HepG2 (cell line): ENCODE measurements around the gene LILRB4. TPM values are rescaled to one million over a fixed set of nuclear protein-coding genes. Genes with fewer than 3 reads are reported as not detected.

Experiments used
- AHR ChIP-seq: IDR thresholded peaks from 2 replicates; pipeline ENCODE4 v1.6.1; 2018; ENCODE audit warnings: missing genetic modification reagents, missing compliant biosample characterization
- CHD4 ChIP-seq: fragments of 200-600 bp; sonication (generic); IDR thresholded peaks from 2 replicates; pipeline ENCODE4 v1.7.0; 2017; ENCODE audit warnings: mild to moderate bottlenecking, low read length, borderline replicate concordance
- DR1 ChIP-seq: sonication (generic); formaldehyde crosslinking; IDR thresholded peaks from 2 replicates; pipeline ENCODE4 v1.8.0; 2021; ENCODE audit warnings: mild to moderate bottlenecking, missing genetic modification reagents, inconsistent platforms
- GFI1 ChIP-seq: sonication (generic); formaldehyde crosslinking; IDR thresholded peaks from 2 replicates; pipeline ENCODE4 v1.5.0; 2020; ENCODE audit warnings: missing genetic modification reagents, mild to moderate bottlenecking, borderline replicate concordance
- GMEB1 ChIP-seq: sonication (generic); formaldehyde crosslinking; IDR thresholded peaks from 2 replicates; pipeline ENCODE4 v1.5.1; 2020; ENCODE audit warnings: missing genetic modification reagents, mild to moderate bottlenecking, borderline replicate concordance
- HMG20B ChIP-seq: conservative IDR thresholded peaks from 2 replicates; pipeline ENCODE4 v1.6.1; 2016; ENCODE audit warnings: missing genetic modification reagents, missing compliant biosample characterization
- KLF16 ChIP-seq, 2 experiments: sonication (generic) in 1 of 2; formaldehyde crosslinking in 1 of 2; IDR thresholded peaks; 2 replicates each; pipeline versions ENCODE4 v1.6.1 to v1.8.0; 2016 to 2023; ENCODE audit warnings: missing genetic modification reagents in 2 of 2, missing compliant biosample characterization in 1 of 2
- MTF1 ChIP-seq: sonication (generic); formaldehyde crosslinking; IDR thresholded peaks from 2 replicates; pipeline ENCODE4 v1.5.0; 2020; ENCODE audit warnings: missing genetic modification reagents
- NFE2 ChIP-seq: sonication (generic); formaldehyde crosslinking; IDR thresholded peaks from 2 replicates; pipeline ENCODE4 v1.4.0; 2020; ENCODE audit warnings: missing genetic modification reagents
- PTBP1 ChIP-seq: fragments of 200-400 bp; formaldehyde crosslinking; IDR thresholded peaks from 2 replicates; pipeline ENCODE4 v1.6.1; 2018; ENCODE audit warnings: low read length, low read depth; ENCODE audit not compliant: poor library complexity, severe bottlenecking
- SATB2 ChIP-seq: sonication (generic); formaldehyde crosslinking; IDR thresholded peaks from 2 replicates; pipeline ENCODE4 v1.5.0; 2020; ENCODE audit warnings: missing genetic modification reagents
- SRSF4 ChIP-seq: fragments of 200-400 bp; formaldehyde crosslinking; IDR thresholded peaks from one replicate; pipeline ENCODE4 v1.6.1; 2018; ENCODE audit warnings: mild to moderate bottlenecking, low read depth, low read length, moderate library complexity; ENCODE audit not compliant: poor library complexity, severe bottlenecking
- TAF1 ChIP-seq: sonication (generic); formaldehyde crosslinking; IDR thresholded peaks from 2 replicates; pipeline ENCODE4 v1.4.0; 2020; ENCODE audit warnings: missing genetic modification reagents
- TARDBP ChIP-seq: sonication (generic); formaldehyde crosslinking; IDR thresholded peaks from 2 replicates; pipeline ENCODE4 v1.8.0; 2022; ENCODE audit warnings: mild to moderate bottlenecking, missing genetic modification reagents
- TBP ChIP-seq: sonication (generic); formaldehyde crosslinking; IDR thresholded peaks from 2 replicates; pipeline ENCODE4 v1.5.0; 2020; ENCODE audit warnings: missing genetic modification reagents
- ZNF432 ChIP-seq: sonication (generic); formaldehyde crosslinking; IDR thresholded peaks from 2 replicates; pipeline ENCODE4 v1.5.0; 2020; ENCODE audit warnings: missing genetic modification reagents, mild to moderate bottlenecking, borderline replicate concordance
- ZNF484 ChIP-seq: sonication (generic); formaldehyde crosslinking; IDR thresholded peaks from 2 replicates; pipeline ENCODE4 v1.5.1; 2020; ENCODE audit warnings: mild to moderate bottlenecking, low read depth, missing genetic modification reagents, borderline replicate concordance
- ZNF530 ChIP-seq: sonication (generic); formaldehyde crosslinking; IDR thresholded peaks from 2 replicates; pipeline ENCODE4 v1.5.0; 2020; ENCODE audit warnings: low read depth, mild to moderate bottlenecking, missing genetic modification reagents
- ZNF614 ChIP-seq: IDR thresholded peaks from 2 replicates; pipeline ENCODE4 v1.6.1; 2018; ENCODE audit warnings: missing biosample characterization, missing genetic modification reagents, inconsistent platforms, borderline replicate concordance
- ZNF737 ChIP-seq: sonication (generic); formaldehyde crosslinking; IDR thresholded peaks from 2 replicates; pipeline ENCODE4 v1.5.0; 2020; ENCODE audit warnings: missing genetic modification reagents, mild to moderate bottlenecking, borderline replicate concordance
- polyA plus RNA-seq, 8 experiments: library from polyadenylated mRNA; depleted of rRNA in 3 of 8; stranded (reverse) in 7 of 8; unstranded in 1 of 8; fragments of >200 nt; fragmentation: Illumina TruSeq in 4 of 8; extraction: Trizol in 4 of 8; gene quantifications; 2 replicates each; pipeline versions ENCODE4 v1.2.1 to v1.2.3, GENCODE V29; 2011 to 2016; ENCODE audit warnings: low read depth in 4 of 8, missing spikeins in 1 of 8, mixed read lengths in 1 of 8; ENCODE audit not compliant: insufficient read depth in 1 of 8
- total RNA-seq, 5 experiments: library from RNA; depleted of rRNA; stranded (reverse); fragments of >200 nt; fragmentation: Illumina TruSeq; extraction: Trizol; gene quantifications; 2 replicates each; pipeline ENCODE4 v1.2.3, GENCODE V29; 2016; ENCODE audit warnings: low read depth in 1 of 5
- TF ChIP-seq, protein P1 (sequence below): sonication (generic); formaldehyde crosslinking; IDR thresholded peaks from 2 replicates; pipeline ENCODE4 v1.5.0; 2020; ENCODE audit warnings: mild to moderate bottlenecking, missing genetic modification reagents, borderline replicate concordance
- TF ChIP-seq, protein P2 (sequence below): sonication (generic); formaldehyde crosslinking; IDR thresholded peaks from 2 replicates; pipeline ENCODE4 v1.4.0; 2020; ENCODE audit warnings: mild to moderate bottlenecking, missing genetic modification reagents
- TF ChIP-seq, protein P3 (sequence below): sonication (generic); formaldehyde crosslinking; IDR thresholded peaks from 2 replicates; pipeline ENCODE4 v1.5.0; 2020; ENCODE audit warnings: mild to moderate bottlenecking, missing genetic modification reagents

Gene LILRB4
- total and polyA plus RNA-seq, 2 of the 13 experiments (the other 11 are each of a cell fraction or from before 2014, with no cell fraction given): not detected

- TF ChIP-seq, protein P1, sequence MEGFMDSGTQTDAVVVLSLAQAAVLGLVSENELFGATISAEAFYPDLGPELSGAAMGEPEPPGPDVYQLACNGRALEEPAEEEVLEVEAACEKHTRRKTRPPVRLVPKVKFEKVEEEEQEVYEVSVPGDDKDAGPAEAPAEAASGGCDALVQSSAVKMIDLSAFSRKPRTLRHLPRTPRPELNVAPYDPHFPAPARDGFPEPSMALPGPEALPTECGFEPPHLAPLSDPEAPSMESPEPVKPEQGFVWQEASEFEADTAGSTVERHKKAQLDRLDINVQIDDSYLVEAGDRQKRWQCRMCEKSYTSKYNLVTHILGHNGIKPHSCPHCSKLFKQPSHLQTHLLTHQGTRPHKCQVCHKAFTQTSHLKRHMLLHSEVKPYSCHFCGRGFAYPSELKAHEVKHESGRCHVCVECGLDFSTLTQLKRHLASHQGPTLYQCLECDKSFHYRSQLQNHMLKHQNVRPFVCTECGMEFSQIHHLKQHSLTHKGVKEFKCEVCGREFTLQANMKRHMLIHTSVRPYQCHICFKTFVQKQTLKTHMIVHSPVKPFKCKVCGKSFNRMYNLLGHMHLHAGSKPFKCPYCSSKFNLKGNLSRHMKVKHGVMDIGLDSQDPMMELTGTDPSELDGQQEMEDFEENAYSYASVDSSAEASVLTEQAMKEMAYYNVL: no peak
- TF ChIP-seq AHR: 0 out of 2 replicates have a peak, but pooled peaks have one; percentile 60
- TF ChIP-seq, protein P2, sequence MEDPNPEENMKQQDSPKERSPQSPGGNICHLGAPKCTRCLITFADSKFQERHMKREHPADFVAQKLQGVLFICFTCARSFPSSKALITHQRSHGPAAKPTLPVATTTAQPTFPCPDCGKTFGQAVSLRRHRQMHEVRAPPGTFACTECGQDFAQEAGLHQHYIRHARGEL (CRISPR knock-in tag): no peak
- TF ChIP-seq SRSF4: no peak
- TF ChIP-seq, protein P3, sequence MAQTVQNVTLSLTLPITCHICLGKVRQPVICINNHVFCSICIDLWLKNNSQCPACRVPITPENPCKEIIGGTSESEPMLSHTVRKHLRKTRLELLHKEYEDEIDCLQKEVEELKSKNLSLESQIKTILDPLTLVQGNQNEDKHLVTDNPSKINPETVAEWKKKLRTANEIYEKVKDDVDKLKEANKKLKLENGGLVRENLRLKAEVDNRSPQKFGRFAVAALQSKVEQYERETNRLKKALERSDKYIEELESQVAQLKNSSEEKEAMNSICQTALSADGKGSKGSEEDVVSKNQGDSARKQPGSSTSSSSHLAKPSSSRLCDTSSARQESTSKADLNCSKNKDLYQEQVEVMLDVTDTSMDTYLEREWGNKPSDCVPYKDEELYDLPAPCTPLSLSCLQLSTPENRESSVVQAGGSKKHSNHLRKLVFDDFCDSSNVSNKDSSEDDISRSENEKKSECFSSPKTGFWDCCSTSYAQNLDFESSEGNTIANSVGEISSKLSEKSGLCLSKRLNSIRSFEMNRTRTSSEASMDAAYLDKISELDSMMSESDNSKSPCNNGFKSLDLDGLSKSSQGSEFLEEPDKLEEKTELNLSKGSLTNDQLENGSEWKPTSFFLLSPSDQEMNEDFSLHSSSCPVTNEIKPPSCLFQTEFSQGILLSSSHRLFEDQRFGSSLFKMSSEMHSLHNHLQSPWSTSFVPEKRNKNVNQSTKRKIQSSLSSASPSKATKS (CRISPR knock-in tag): no peak
- TF ChIP-seq MTF1 (CRISPR knock-in tag): no peak
- no peak for TF ChIP-seq ZNF737
- no peak for TF ChIP-seq ZNF432 (CRISPR knock-in tag)
- TF ChIP-seq CHD4: no peak
- TF ChIP-seq TAF1 (CRISPR knock-in tag): no peak
- no peak for TF ChIP-seq GFI1 (CRISPR knock-in tag)
- no peak for TF ChIP-seq PTBP1
- TF ChIP-seq SATB2 (CRISPR knock-in tag): 0 out of 2 replicates have a peak, but pooled peaks have one; percentile 41
- TF ChIP-seq ZNF484 (CRISPR knock-in tag): no peak; the same call in 1 of the 2 replicates
- no peak for TF ChIP-seq NFE2 (CRISPR knock-in tag)
- no peak for TF ChIP-seq TBP (CRISPR knock-in tag)
- no peak for TF ChIP-seq TARDBP (CRISPR knock-in tag)
- TF ChIP-seq KLF16 (CRISPR knock-in tag; IDR thresholded peaks at IDR 0.05): peak in 1 of 2 experiments; percentile 81; a peak in 1 of 4 replicates
- no peak for TF ChIP-seq ZNF530 (CRISPR knock-in tag)
- 0 out of 2 replicates have a peak, but pooled peaks have one; percentile 32 for TF ChIP-seq ZNF614 (CRISPR knock-in tag)
- TF ChIP-seq GMEB1 (CRISPR knock-in tag): no peak
- peak; percentile 59; the same call in 1 of the 2 replicates for TF ChIP-seq HMG20B
- no peak for TF ChIP-seq DR1 (CRISPR knock-in tag)
These were observed 21.7 kb downstream of the LILRB4 start (continued) for GRCh38 chr19:54684527-54684926.
